ENCODE data around the gene EHMT1. TPM values are rescaled to one million over a fixed set of nuclear protein-coding genes. Genes with fewer than 3 reads are reported as not detected.
"Not testable (repeated sequence)": the region's sequence is repeated elsewhere in the genome, so short reads cannot be mapped to it uniquely, and the experiment has no call there.

The EHMT1 gene
- total RNA-seq, 1 donor from 2014 or later: 159 TPM

DNA sequence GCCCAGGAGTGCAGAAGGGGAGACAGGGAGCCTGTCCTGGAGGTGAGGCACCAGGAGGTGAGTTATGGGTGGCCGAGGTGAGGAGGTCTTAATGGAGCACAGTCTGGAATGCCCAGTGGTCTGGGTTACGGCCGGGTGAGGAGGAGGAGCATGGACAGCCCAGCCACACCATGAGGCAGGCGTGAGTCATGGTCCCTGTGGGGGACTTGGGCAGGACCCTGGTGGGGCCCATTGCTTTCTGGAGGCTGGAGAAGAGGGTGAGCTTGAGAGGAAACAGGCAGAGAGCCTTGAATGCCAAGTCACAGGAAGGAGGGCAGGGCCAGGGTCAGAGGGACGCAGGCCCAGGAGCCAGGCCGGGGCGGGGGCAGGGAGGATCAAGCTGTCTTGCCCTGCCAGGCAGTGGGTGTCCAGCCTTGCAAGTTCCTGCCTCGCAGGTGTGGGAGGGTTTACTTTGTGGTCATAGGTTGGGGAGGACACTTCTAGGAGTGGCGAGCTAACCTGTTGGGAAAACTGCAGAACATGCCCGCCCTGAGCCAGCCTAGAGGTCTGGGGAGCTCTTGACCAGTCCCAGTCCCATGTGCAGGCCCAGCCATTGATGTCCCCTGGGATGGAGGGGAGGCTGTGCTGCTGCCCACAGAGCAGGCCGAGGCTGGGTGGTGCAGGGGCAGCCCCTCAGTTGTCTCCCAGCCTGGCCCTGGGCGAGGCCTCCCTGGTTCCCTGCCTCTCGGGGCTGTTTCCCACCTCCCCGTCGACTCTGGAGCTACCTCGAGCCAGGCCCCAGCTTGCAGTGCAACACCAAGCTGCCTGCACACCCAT, 261.6 kb downstream of the EHMT1 start:
- Mint-ChIP-seq H3K27ac (no peak overlapping the region), H3K36me3 (ENCODE audit: insufficient read depth) (no peaks in the 10 kb centered on the region), H3K4me3 (ENCODE audit: low read depth) (no peak overlapping the region), H3K9me3 (ENCODE audit: low read depth) (no peaks in the 10 kb centered on the region), H3K4me1 (ENCODE audit: low read depth) (no peaks in the 10 kb centered on the region), H3K27me3 (peaks cover 24% of the 10 kb centered on the region)
- TF ChIP-seq, protein P1, sequence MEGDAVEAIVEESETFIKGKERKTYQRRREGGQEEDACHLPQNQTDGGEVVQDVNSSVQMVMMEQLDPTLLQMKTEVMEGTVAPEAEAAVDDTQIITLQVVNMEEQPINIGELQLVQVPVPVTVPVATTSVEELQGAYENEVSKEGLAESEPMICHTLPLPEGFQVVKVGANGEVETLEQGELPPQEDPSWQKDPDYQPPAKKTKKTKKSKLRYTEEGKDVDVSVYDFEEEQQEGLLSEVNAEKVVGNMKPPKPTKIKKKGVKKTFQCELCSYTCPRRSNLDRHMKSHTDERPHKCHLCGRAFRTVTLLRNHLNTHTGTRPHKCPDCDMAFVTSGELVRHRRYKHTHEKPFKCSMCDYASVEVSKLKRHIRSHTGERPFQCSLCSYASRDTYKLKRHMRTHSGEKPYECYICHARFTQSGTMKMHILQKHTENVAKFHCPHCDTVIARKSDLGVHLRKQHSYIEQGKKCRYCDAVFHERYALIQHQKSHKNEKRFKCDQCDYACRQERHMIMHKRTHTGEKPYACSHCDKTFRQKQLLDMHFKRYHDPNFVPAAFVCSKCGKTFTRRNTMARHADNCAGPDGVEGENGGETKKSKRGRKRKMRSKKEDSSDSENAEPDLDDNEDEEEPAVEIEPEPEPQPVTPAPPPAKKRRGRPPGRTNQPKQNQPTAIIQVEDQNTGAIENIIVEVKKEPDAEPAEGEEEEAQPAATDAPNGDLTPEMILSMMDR (IDR thresholded peaks at IDR 0.05; ENCODE audit: unreplicated experiment): no peak
- no peak for DNase-seq (ENCODE audit: low spot score, unreplicated experiment)

DNA sequence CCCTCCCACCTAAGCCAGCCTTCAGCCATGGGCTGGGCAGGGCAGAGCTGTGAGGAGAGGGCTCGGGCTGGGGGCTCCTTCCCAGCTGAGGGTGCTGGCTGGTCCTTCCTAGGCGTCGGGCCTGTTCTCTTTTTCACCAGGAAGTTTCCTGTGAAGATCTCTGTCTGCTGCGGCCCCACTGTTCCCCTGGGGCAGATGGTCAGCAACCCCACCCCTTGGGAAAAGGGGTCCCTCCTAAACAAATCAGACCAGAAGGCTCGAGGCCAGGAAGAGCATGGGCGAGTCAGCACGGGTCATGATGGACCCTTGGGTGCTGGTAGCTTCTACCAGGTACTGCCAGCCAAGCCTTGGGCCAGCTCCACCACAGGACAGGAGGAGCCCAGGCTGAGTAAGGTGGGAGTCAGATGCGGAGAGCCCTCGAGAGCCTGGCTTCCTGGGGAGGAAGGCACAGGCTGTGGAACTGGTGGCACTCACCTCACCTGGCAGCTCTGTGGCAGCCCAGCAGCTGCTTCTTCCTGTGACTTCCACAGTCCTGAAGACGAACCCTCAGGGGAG, 262.2 kb downstream of the EHMT1 start:
- H3K27me3 Mint-ChIP-seq: peaks cover 17% of the 10 kb centered on the region
- H3K36me3 Mint-ChIP-seq (ENCODE audit: insufficient read depth): no peaks in the 10 kb centered on the region
- TF ChIP-seq, protein P1 (IDR thresholded peaks at IDR 0.05; ENCODE audit: unreplicated experiment): no peak
- DNase-seq (ENCODE audit: low spot score, unreplicated experiment): no peak
- H3K9me3 Mint-ChIP-seq (ENCODE audit: low read depth): no peaks in the 10 kb centered on the region
- H3K27ac Mint-ChIP-seq: no peak overlapping the region
- no peaks in the 10 kb centered on the region for H3K4me1 Mint-ChIP-seq (ENCODE audit: low read depth)
- no peak overlapping the region for H3K4me3 Mint-ChIP-seq (ENCODE audit: low read depth)

DNA sequence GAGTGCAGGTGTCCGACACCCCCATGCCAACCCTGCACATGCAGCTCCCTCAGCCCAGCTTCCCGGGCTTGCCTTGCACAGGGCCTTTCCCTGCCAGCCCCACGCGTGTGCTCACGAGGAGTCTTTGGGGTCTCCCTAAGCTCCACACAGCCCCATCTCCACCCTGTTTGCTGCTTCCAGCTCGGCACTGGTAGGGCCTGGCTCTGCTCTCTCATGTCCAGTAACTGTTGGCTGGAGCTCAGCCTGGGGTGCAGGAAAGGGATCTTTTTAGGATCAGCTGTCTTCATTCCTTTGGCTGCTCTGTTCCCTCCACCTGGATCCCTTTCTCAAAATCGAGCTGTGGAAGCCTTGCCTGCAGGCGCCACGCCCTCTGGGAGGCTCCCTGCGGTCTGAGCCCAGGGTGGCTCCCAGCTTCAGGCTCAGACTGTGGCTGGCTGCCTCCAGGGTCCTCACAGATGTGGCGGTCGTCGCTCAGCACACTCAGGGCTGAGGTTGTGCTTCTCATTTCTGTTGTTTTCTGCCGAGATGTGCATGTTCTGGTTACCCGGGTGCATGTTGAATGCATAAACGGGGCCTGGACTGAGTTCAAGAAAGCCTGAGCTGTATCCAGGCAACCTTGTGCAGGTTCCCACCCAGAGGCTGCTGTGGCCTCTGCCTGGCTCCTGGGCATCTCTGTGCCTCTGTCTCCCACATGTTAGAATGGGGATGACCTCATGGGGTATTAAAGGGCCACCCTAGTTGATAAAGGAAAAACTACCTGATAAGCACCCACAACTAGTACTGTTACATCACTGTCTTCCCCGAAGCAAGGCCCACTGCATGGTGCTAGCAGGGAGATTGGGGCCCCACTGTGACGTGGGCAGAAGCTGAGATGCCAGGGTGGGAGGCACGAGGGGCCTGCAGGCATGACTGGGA, 263.0 kb downstream of the EHMT1 start:
- no peaks in the 10 kb centered on the region for H3K36me3 Mint-ChIP-seq (ENCODE audit: insufficient read depth)
- TF ChIP-seq, protein P1 (IDR thresholded peaks at IDR 0.05; ENCODE audit: unreplicated experiment): no peak
- H3K4me3 Mint-ChIP-seq (ENCODE audit: low read depth): no peak overlapping the region
- H3K27ac Mint-ChIP-seq: no peak overlapping the region
- DNase-seq (ENCODE audit: low spot score, unreplicated experiment): no peak
- no peaks in the 10 kb centered on the region for H3K4me1 Mint-ChIP-seq (ENCODE audit: low read depth)
- H3K27me3 Mint-ChIP-seq: peaks cover 12% of the 10 kb centered on the region
- H3K9me3 Mint-ChIP-seq (ENCODE audit: low read depth): no peaks in the 10 kb centered on the region

DNA sequence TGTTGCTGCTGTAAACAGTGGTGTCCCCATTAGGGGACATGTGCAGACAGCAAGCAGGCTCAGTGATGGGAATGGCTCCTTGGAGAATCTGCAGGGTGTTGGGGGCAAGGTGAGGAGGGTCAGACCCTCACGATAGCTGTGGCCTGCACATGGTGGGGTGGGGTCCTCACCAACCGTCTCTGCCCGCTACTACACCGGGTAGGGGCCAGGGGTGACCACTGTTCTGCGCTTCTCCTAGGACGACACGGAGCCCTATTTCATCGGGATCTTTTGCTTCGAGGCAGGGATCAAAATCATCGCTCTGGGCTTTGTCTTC, 263.7 kb downstream of the EHMT1 start:
- no peak overlapping the region for H3K27ac Mint-ChIP-seq
- H3K36me3 Mint-ChIP-seq (ENCODE audit: insufficient read depth): no peaks in the 10 kb centered on the region
- no peak for DNase-seq (ENCODE audit: low spot score, unreplicated experiment)
- peaks cover 12% of the 10 kb centered on the region for H3K27me3 Mint-ChIP-seq
- no peaks in the 10 kb centered on the region for H3K4me1 Mint-ChIP-seq (ENCODE audit: low read depth)
- H3K9me3 Mint-ChIP-seq (ENCODE audit: low read depth): no peaks in the 10 kb centered on the region
- TF ChIP-seq, protein P1 (IDR thresholded peaks at IDR 0.05; ENCODE audit: unreplicated experiment): no peak
- H3K4me3 Mint-ChIP-seq (ENCODE audit: low read depth): no peak overlapping the region

DNA sequence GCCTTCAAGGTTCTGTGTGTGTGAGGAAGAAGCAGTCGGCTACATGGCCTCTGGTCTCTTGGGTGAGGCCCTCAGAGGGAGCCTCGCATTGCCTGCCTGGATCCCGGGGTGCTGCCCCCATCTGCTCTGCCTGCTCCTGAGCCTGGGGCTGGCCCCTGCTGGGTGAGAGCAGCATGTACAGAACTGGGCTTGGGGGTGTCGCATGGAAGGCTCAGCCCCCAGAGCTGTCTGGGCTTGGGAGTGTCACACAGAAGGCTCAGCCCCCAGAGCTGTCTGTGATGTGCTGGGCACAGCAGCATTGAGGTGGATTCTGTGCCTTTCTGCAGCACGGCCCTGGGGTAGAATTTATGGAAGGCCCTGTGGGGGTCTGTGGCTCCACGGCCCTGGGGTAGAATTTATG, 265.2 kb downstream of the EHMT1 start:
- not testable (repeated sequence) for H3K9me3 Mint-ChIP-seq (ENCODE audit: low read depth); H3K27ac Mint-ChIP-seq; DNase-seq (ENCODE audit: low spot score, unreplicated experiment); H3K36me3 Mint-ChIP-seq (ENCODE audit: insufficient read depth); H3K4me1 Mint-ChIP-seq (ENCODE audit: low read depth); H3K4me3 Mint-ChIP-seq (ENCODE audit: low read depth)
- peaks cover 12% of the 10 kb centered on the region for H3K27me3 Mint-ChIP-seq

DNA sequence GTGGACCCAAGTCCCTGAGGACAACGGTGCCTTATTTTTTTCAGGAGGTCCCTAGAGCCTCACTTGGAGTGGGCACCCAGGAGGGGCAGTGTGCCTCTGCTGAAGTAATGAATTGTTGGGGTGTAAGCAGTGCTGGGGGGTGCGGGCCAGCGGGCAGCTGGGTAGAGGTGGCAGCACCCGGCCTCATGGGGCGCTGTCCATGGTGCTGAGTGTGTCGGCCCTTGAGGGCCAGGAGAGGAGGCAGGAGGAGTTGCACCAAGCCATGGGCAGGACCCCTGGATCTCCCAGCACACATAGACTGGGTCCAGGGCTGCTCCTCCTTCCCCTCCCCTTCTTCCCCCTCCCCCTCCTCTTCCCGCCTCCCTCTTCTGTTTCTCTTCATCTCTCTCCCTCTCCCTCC, 265.7 kb downstream of the EHMT1 start:
- not testable (repeated sequence) for H3K36me3 Mint-ChIP-seq (ENCODE audit: insufficient read depth)

DNA sequence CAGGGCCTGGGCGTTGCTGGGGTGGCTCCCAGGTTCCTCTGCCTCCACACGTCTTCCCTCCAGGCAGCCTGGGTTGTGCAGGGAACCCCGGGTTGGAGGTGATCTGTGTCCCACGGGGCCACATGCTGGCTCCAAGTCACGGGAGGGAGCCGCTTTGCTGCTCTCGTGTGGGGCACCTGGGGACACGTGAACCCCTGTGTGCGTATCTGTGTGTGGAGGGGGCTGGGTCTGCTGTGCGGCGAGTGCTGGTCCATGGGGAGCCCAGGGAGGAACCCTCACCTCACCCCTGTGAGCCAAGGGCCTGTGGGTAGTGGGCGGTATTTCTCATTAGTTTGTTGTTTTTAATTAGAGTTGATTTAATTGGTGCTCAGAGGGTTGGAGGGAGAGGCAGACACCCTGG, 266.3 kb downstream of the EHMT1 start:
- DNase-seq (ENCODE audit: low spot score, unreplicated experiment); H3K9me3 Mint-ChIP-seq (ENCODE audit: low read depth); H3K4me1 Mint-ChIP-seq (ENCODE audit: low read depth); H3K27ac Mint-ChIP-seq; H3K36me3 Mint-ChIP-seq (ENCODE audit: insufficient read depth); H3K4me3 Mint-ChIP-seq (ENCODE audit: low read depth): not testable (repeated sequence)
- peaks cover 10% of the 10 kb centered on the region for H3K27me3 Mint-ChIP-seq

More for the DNA sequence above, 265.7 kb downstream of the EHMT1 start:
- not testable (repeated sequence) for H3K27ac Mint-ChIP-seq; H3K9me3 Mint-ChIP-seq (ENCODE audit: low read depth); H3K4me3 Mint-ChIP-seq (ENCODE audit: low read depth); DNase-seq (ENCODE audit: low spot score, unreplicated experiment); H3K4me1 Mint-ChIP-seq (ENCODE audit: low read depth)
- peaks cover 12% of the 10 kb centered on the region for H3K27me3 Mint-ChIP-seq
